Loucy (cell line): Measurements from ENCODE around the gene BPHL.
"Not testable (repeated sequence)": the region's sequence is repeated elsewhere in the genome, so short reads cannot be mapped to it uniquely, and the experiment has no call there.

Source experiments
- H2AFZ ChIP-seq: fragments of 200-600 bp; sonication (generic); 2 replicates; pipeline ENCODE4 v1.6.0; 2016; ENCODE audit warnings: antibody characterized with exemption, mild to moderate bottlenecking, low read length, moderate library complexity
- H3F3A ChIP-seq: fragments of 200-600 bp; 2 replicates; pipeline ENCODE4 v1.6.0; 2016; ENCODE audit warnings: antibody characterized with exemption, low read depth, mild to moderate bottlenecking
- H3K27me3 ChIP-seq: fragments of 200-600 bp; sonication (generic); 2 replicates; pipeline ENCODE4 v1.6.1; 2014; ENCODE audit warnings: low read length, mild to moderate bottlenecking; ENCODE audit not compliant: insufficient read depth, poor library complexity, severe bottlenecking
- H3K36me3 ChIP-seq: fragments of 200-600 bp; sonication (generic); 2 replicates; pipeline ENCODE4 v1.6.1; 2016; ENCODE audit warnings: low read length; ENCODE audit not compliant: insufficient read depth
- H3K4me1 ChIP-seq: fragments of 200-600 bp; sonication (generic); 2 replicates; pipeline ENCODE4 v1.5.1; 2014; ENCODE audit warnings: low read length, mild to moderate bottlenecking; ENCODE audit not compliant: insufficient read depth, poor library complexity, severe bottlenecking
- H3K4me2 ChIP-seq: fragments of 200-600 bp; sonication (generic); 2 replicates; pipeline ENCODE4 v1.6.0; 2014; ENCODE audit warnings: antibody characterized with exemption, low read length, low read depth, mild to moderate bottlenecking; ENCODE audit not compliant: poor library complexity, severe bottlenecking
- H3K4me3 ChIP-seq: fragments of 200-600 bp; sonication (generic); 2 replicates; pipeline ENCODE4 v1.5.1; 2014; ENCODE audit warnings: low read length, mild to moderate bottlenecking, mixed read lengths; ENCODE audit not compliant: poor library complexity, severe bottlenecking
- H3K79me2 ChIP-seq: fragments of 200-600 bp; sonication (generic); 2 replicates; pipeline ENCODE4 v1.6.1; 2014; ENCODE audit warnings: low read length; ENCODE audit not compliant: insufficient read depth
- H3K9ac ChIP-seq: fragments of 200-600 bp; sonication (generic); 2 replicates; pipeline ENCODE4 v1.6.0; 2014; ENCODE audit warnings: mild to moderate bottlenecking, low read depth, low read length, moderate library complexity; ENCODE audit not compliant: poor library complexity, severe bottlenecking
- H3K9me2 ChIP-seq: fragments of 200-600 bp; sonication (generic); replicated peaks from 2 replicates; pipeline ENCODE4 v1.6.1; 2016; ENCODE audit warnings: low read depth, low read length, mixed read lengths
- H3K9me3 ChIP-seq: fragments of 200-600 bp; sonication (generic); 2 replicates; pipeline ENCODE4 v1.6.1; 2014; ENCODE audit warnings: mild to moderate bottlenecking, antibody characterized with exemption, low read length, low read depth; ENCODE audit not compliant: insufficient read depth
- H4K20me1 ChIP-seq: fragments of 200-600 bp; sonication (generic); 2 replicates; pipeline ENCODE4 v1.6.0; 2014; ENCODE audit warnings: antibody characterized with exemption, low read length, mild to moderate bottlenecking; ENCODE audit not compliant: insufficient read depth, poor library complexity, severe bottlenecking
- EZH2phosphoT487 ChIP-seq: fragments of 200-600 bp; IDR thresholded peaks from 2 replicates; pipeline ENCODE4 v1.6.1; 2018; ENCODE audit warnings: antibody characterized with exemption, mild to moderate bottlenecking, moderate library complexity, borderline replicate concordance
- TF ChIP-seq, protein P1 (sequence below): fragments of 200-600 bp; sonication (generic); conservative IDR thresholded peaks from 2 replicates; pipeline ENCODE4 v1.5.1; 2014; ENCODE audit warnings: mild to moderate bottlenecking, antibody characterized with exemption, low read length

Gene BPHL

DNA sequence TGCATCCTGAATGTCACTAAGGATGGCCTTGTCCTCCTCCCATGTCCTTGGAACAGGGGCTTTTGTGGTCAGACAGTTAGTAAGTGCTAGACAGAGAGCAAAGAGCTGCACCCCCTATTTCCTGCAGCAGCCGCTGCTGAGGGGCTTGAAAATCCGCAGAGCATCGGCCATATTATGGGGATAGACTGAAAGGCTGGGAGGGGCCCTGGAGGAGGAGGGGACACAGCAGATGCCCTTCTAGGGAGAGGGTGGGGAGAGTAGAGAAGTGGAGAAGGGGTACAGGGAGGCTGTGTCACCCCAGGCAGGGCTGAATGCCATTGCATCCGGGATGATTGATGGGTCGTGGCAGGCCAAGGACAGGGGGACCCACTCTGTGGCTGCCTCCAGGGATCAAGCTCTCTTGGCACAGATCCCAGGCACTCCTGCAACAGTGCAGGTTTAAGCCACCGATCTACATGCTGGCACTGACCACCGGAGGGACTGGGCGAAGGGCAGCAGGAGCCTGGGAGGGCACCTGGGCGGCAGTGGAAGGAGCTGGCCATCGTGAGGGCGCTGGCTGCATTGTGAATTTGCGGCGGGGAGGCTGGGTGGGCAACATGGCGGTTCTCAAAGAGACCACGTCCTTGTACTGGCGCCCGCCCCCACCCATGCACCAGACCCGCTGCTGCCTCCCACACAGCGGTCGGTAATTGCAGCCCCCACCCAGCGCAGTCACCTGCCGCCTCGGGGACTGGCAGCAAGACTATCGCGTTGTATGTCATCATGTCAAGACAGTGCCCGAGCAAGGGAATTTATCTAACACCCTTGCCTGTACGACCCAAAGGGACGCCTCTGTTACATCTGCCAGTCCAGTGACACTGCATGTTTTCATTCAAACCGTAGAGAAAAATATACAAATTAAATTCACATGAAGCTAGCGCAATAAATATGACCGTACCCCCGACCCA is 37.9 kb downstream of the BPHL start:
- H3K9me3 ChIP-seq, H3K27me3 ChIP-seq, H3K9me2 ChIP-seq, H3K36me3 ChIP-seq, H4K20me1 ChIP-seq, H3K79me2 ChIP-seq: not testable (repeated sequence)
- Histone ChIP-seq H3K4me1 (peaks cover 32% of the 10 kb centered on the region), H3F3A (peaks cover 12% of the 10 kb centered on the region), H3K4me2 (peak overlapping the region; percentile 76), H2AFZ (peak overlapping the region; percentile 19; the same call in 1 of the 2 replicates), H3K4me3 (peak overlapping the region; percentile 76), H3K9ac (peak overlapping the region; percentile 60)

GRCh38 chr6:3157131-3157933 is 38.8 kb downstream of the BPHL start, which contains the start of gene TUBB2A:
Gene TUBB2A, minus strand, starts transcription at chr6:3157544. Its CDS starts 81 bp downstream, at chr6:3157463.
- TF ChIP-seq, protein P1, sequence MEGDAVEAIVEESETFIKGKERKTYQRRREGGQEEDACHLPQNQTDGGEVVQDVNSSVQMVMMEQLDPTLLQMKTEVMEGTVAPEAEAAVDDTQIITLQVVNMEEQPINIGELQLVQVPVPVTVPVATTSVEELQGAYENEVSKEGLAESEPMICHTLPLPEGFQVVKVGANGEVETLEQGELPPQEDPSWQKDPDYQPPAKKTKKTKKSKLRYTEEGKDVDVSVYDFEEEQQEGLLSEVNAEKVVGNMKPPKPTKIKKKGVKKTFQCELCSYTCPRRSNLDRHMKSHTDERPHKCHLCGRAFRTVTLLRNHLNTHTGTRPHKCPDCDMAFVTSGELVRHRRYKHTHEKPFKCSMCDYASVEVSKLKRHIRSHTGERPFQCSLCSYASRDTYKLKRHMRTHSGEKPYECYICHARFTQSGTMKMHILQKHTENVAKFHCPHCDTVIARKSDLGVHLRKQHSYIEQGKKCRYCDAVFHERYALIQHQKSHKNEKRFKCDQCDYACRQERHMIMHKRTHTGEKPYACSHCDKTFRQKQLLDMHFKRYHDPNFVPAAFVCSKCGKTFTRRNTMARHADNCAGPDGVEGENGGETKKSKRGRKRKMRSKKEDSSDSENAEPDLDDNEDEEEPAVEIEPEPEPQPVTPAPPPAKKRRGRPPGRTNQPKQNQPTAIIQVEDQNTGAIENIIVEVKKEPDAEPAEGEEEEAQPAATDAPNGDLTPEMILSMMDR = peak; percentile 33
- TF ChIP-seq EZH2phosphoT487 = no peak
- Histone ChIP-seq H3K27me3 (no peaks in the 10 kb centered on the region), H3F3A (peaks cover 12% of the 10 kb centered on the region), H3K9me3 (no peaks in the 10 kb centered on the region), H3K9me2 (no peaks in the 10 kb centered on the region), H3K79me2 (peaks cover 3% of the 10 kb centered on the region), H3K36me3 (no peaks in the 10 kb centered on the region; the same call in 1 of the 2 replicates), H4K20me1 (no peaks in the 10 kb centered on the region), H3K4me2 (peak within 1 kb of the TSS; percentile 76), H2AFZ (peak within 1 kb of the TSS; percentile 19), H3K4me3 (peak within 1 kb of the TSS; percentile 76), H3K9ac (peak within 1 kb of the TSS; percentile 60), H3K4me1 (peaks cover 31% of the 10 kb centered on the region)

GRCh38 chr6:3159805-3160781 is 41.6 kb downstream of the BPHL start:
- Histone ChIP-seq H3F3A (peaks cover 6% of the 10 kb centered on the region; the same call in 1 of the 2 replicates), H3K79me2 (peaks cover 3% of the 10 kb centered on the region), H3K4me1 (peaks cover 41% of the 10 kb centered on the region), H3K9me3 (no peaks in the 10 kb centered on the region), H3K4me2 (peak overlapping the region; percentile 63), H2AFZ (peak overlapping the region; percentile 72), H3K27me3 (no peaks in the 10 kb centered on the region), H3K4me3 (peak overlapping the region; percentile 65), H3K36me3 (no peaks in the 10 kb centered on the region), H3K9me2 (no peaks in the 10 kb centered on the region), H4K20me1 (no peaks in the 10 kb centered on the region), H3K9ac (peak overlapping the region; percentile 16)
- TF ChIP-seq EZH2phosphoT487 = no peak
